ENCODE data around the gene KNOP1. TPM values are rescaled to one million over a fixed set of nuclear protein-coding genes. Genes with fewer than 3 reads are reported as not detected.

Gene KNOP1
- total and polyA plus RNA-seq, 10 of the 15 experiments (the other 5 are each of a cell fraction or from before 2014, with no cell fraction given), result 13.8 to 47.2 (median 32.1) TPM

DNA sequence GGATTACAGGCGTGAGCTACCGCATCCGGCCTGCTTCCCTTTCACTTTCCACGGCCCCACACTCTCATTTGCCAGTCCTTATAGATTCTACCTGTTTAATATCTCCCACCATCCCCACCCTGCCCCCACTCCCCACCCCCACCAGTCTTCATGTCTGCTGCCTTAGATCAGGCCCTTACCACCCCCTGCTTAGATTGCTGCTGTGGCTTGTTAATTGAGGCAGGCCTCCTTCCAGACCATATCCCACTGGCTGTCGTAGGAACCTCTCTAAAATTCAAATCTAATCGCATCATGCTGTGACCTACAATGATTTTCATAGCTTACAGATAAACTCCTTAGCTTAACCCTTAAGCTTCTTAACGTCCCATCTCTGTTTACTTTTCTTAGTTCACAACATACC, 5.0 kb upstream of the KNOP1 start:
- in situ Hi-C loops (cut with MboI), result no loop called here
- Histone ChIP-seq H3K79me2 (ENCODE audit: control insufficient read depth, insufficient read depth, low read length) (peaks cover under 1% of the 10 kb centered on the region), H3K4me3 (no peak overlapping the region), H3K9me3 (replicated peaks; ENCODE audit: control insufficient read depth, insufficient read depth, low read length) (no peaks in the 10 kb centered on the region), H3K4me2 (ENCODE audit: control insufficient read depth, insufficient read depth) (no peak overlapping the region), H4K20me1 (ENCODE audit: control insufficient read depth, insufficient read depth) (no peaks in the 10 kb centered on the region), H3K27ac (ENCODE audit: control insufficient read depth, insufficient read depth) (no peak overlapping the region), H3K4me1 (ENCODE audit: control insufficient read depth, insufficient read depth, low read length) (peaks cover 4% of the 10 kb centered on the region; the same call in 1 of the 2 replicates), H3K9ac (ENCODE audit: control insufficient read depth, insufficient read depth, low read length) (no peak overlapping the region), H3K27me3 (replicated peaks in 1 of 2; ENCODE audit: control insufficient read depth in 2 of 2, insufficient read depth in 2 of 2, low read length in 1 of 2) (no peaks in the 10 kb centered on the region), H3K36me3 (ENCODE audit: control insufficient read depth in 2 of 2, insufficient read depth in 2 of 2, low read length in 1 of 2) (no peaks in the 10 kb centered on the region), H2AFZ (ENCODE audit: control insufficient read depth, low read depth, low read length) (no peak overlapping the region)
- intact Hi-C loops (cut with micrococcal nuclease; ENCODE audit: unreplicated experiment), result no loop called here
- RAD21 ChIA-PET (ENCODE audit: unreplicated experiment), result no interaction called here
- POLR2A ChIA-PET, result interaction anchor here (0.6 to 1.0 kb wide), 2 partner anchors 12 to 523 kb away, joined by 3 to 6 read pairs; no protein-coding TSS in a partner anchor
- TF ChIP-seq EED (IDR thresholded peaks at IDR 0.05; ENCODE audit: low read depth) (no peak), SMARCA5 (IDR thresholded peaks at IDR 0.05) (no peak), WRNIP1 (IDR thresholded peaks at IDR 0.05; ENCODE audit: borderline replicate concordance, low read depth, low read length) (no peak), CREB1 (IDR thresholded peaks at IDR 0.05; ENCODE audit: low read depth) (no peak), POLR2AphosphoS5 (IDR thresholded peaks at IDR 0.05; ENCODE audit: low read length) (no peak)
- TF ChIP-seq, protein P1, sequence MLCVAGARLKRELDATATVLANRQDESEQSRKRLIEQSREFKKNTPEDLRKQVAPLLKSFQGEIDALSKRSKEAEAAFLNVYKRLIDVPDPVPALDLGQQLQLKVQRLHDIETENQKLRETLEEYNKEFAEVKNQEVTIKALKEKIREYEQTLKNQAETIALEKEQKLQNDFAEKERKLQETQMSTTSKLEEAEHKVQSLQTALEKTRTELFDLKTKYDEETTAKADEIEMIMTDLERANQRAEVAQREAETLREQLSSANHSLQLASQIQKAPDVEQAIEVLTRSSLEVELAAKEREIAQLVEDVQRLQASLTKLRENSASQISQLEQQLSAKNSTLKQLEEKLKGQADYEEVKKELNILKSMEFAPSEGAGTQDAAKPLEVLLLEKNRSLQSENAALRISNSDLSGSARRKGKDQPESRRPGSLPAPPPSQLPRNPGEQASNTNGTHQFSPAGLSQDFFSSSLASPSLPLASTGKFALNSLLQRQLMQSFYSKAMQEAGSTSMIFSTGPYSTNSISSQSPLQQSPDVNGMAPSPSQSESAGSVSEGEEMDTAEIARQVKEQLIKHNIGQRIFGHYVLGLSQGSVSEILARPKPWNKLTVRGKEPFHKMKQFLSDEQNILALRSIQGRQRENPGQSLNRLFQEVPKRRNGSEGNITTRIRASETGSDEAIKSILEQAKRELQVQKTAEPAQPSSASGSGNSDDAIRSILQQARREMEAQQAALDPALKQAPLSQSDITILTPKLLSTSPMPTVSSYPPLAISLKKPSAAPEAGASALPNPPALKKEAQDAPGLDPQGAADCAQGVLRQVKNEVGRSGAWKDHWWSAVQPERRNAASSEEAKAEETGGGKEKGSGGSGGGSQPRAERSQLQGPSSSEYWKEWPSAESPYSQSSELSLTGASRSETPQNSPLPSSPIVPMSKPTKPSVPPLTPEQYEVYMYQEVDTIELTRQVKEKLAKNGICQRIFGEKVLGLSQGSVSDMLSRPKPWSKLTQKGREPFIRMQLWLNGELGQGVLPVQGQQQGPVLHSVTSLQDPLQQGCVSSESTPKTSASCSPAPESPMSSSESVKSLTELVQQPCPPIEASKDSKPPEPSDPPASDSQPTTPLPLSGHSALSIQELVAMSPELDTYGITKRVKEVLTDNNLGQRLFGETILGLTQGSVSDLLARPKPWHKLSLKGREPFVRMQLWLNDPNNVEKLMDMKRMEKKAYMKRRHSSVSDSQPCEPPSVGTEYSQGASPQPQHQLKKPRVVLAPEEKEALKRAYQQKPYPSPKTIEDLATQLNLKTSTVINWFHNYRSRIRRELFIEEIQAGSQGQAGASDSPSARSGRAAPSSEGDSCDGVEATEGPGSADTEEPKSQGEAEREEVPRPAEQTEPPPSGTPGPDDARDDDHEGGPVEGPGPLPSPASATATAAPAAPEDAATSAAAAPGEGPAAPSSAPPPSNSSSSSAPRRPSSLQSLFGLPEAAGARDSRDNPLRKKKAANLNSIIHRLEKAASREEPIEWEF (IDR thresholded peaks at IDR 0.05; ENCODE audit: insufficient replicate concordance, low read depth, low read length), result no peak
- SMC1A ChIA-PET (ENCODE audit: uncharacterized antibody, unreplicated experiment), result no interaction called here
- FAIRE-seq (no peak), ATAC-seq (no peak), DNase-seq (ENCODE audit: low read depth, low spot score) (no peak)
- BruUV-seq (replicated peaks), result no TSS peak
- 65% methylated on average over 7 of the region's 7 CpGs for WGBS (ENCODE audit: insufficient coverage, insufficient replicate concordance, low lambda C conversion rate, missing lambda C conversion rate)
- CTCF ChIA-PET, result no interaction called here

All from GM12878 (cell line).